GM19023 (cell line): ENCODE data around the gene ITGAL.
"Not testable (repeated sequence)": the region's sequence is repeated elsewhere in the genome, so short reads cannot be mapped to it uniquely, and the experiment has no call there.

Experiments used
- ATAC-seq: cut with Tn5 transposase; IDR thresholded peaks from one replicate; pipeline ENCODE4 v1.9.1; 2021; ENCODE audit warnings: mild to moderate bottlenecking, moderate library complexity; ENCODE audit not compliant: unreplicated experiment

ITGAL gene

GRCh38 chr16:30472328-30472942 lies at the start of gene ITGAL:
ITGAL (plus strand) TSS chr16:30472742; CDS start chr16:30472838, 96 bp downstream.
- ATAC-seq = no peak

- no peak for ATAC-seq
Measured at GRCh38 chr16:30428055-30428454, 44.5 kb upstream of the ITGAL start.

GRCh38 chr16:30429418-30429677 lies 43.2 kb upstream of the ITGAL start:
- ATAC-seq = no peak

GRCh38 chr16:30429678-30430427 lies 42.7 kb upstream of the ITGAL start, which contains the start of gene DCTPP1:
DCTPP1 (minus strand) TSS chr16:30430030; CDS start chr16:30429980, 50 bp downstream.
- peak; percentile 95 for ATAC-seq

GRCh38 chr16:30430428-30430970 lies 42.0 kb upstream of the ITGAL start:
- ATAC-seq = no peak

- no peak for ATAC-seq
Measured at GRCh38 chr16:30434852-30435251, 37.7 kb upstream of the ITGAL start.

GRCh38 chr16:30437511-30438046 lies 35.0 kb upstream of the ITGAL start:
- ATAC-seq = no peak

GRCh38 chr16:30438835-30439234 lies 33.7 kb upstream of the ITGAL start:
- no peak for ATAC-seq

GRCh38 chr16:30439720-30440348 lies 32.7 kb upstream of the ITGAL start:
- ATAC-seq = no peak

- no peak for ATAC-seq
Measured at GRCh38 chr16:30443631-30444030, 28.9 kb upstream of the ITGAL start.

GRCh38 chr16:30444231-30445148 lies 28.1 kb upstream of the ITGAL start:
- no peak for ATAC-seq

- ATAC-seq = peak; percentile 28
Measured at GRCh38 chr16:30445149-30445407, 27.5 kb upstream of the ITGAL start.

- peak; percentile 90 for ATAC-seq
Measured at GRCh38 chr16:30445408-30446202, 26.9 kb upstream of the ITGAL start, which contains the start of gene SEPHS2. SEPHS2 (minus strand) TSS chr16:30445874; CDS start chr16:30445727, 147 bp downstream.

- ATAC-seq = no peak
Measured at GRCh38 chr16:30446203-30446595, 26.3 kb upstream of the ITGAL start.

GRCh38 chr16:30447512-30448226 lies 24.9 kb upstream of the ITGAL start:
- ATAC-seq = no peak

- no peak for ATAC-seq
Measured at GRCh38 chr16:30449116-30449435, 23.5 kb upstream of the ITGAL start.

- not testable (repeated sequence) for ATAC-seq
Measured at GRCh38 chr16:30452709-30453580, 19.6 kb upstream of the ITGAL start.

GRCh38 chr16:30456302-30456701 lies 16.2 kb upstream of the ITGAL start:
- no peak for ATAC-seq
